DND-41 (cell line): Measurements from ENCODE around the gene THRB.

Experiments
- ATAC-seq: fragments of 200-7000 bp; cut with Tn5 transposase; 3 replicates; pipeline ENCODE4 v1.9.1; 2021; ENCODE audit warnings: low read depth; ENCODE audit not compliant: insufficient read depth
- DNase-seq: peaks from one replicate; pipeline ENCODE4 v3.0.0-alpha.2; 2020
- H2AFZ ChIP-seq: 2 replicates; pipeline ENCODE4 v1.6.0; 2012; ENCODE audit warnings: low read depth, low read length
- H3K27ac ChIP-seq: 2 replicates; pipeline ENCODE4 v1.5.1; 2012; ENCODE audit warnings: low read length, inconsistent platforms
- H3K27me3 ChIP-seq: fragments of 200-600 bp; sonication (generic); 2 replicates; pipeline ENCODE4 v1.6.0; 2012; ENCODE audit warnings: low read length, mild to moderate bottlenecking, inconsistent platforms; ENCODE audit not compliant: insufficient read depth, poor library complexity
- H3K36me3 ChIP-seq: 2 replicates; pipeline ENCODE4 v1.5.1; 2012; ENCODE audit warnings: low read length, inconsistent platforms; ENCODE audit not compliant: insufficient read depth
- H3K4me1 ChIP-seq: 2 replicates; pipeline ENCODE4 v1.5.1; 2012; ENCODE audit warnings: mild to moderate bottlenecking, low read length; ENCODE audit not compliant: insufficient read depth
- H3K4me2 ChIP-seq: 2 replicates; pipeline ENCODE4 v1.6.0; 2012; ENCODE audit warnings: mild to moderate bottlenecking, moderate library complexity, low read length, inconsistent platforms; ENCODE audit not compliant: insufficient read depth
- H3K4me3 ChIP-seq, 2 experiments: fragments of 200-600 bp in 1 of 2; shearing (Covaris generic) in 1 of 2; 2 replicates each; pipeline ENCODE4 v1.5.1; 2012 to 2016; ENCODE audit warnings: inconsistent platforms in 2 of 2, low read length in 2 of 2, mild to moderate bottlenecking in 2 of 2, low read depth in 1 of 2, moderate library complexity in 1 of 2
- H3K79me2 ChIP-seq: 2 replicates; pipeline ENCODE4 v1.6.0; 2012; ENCODE audit warnings: low read length, inconsistent platforms; ENCODE audit not compliant: insufficient read depth
- H3K9ac ChIP-seq: 2 replicates; pipeline ENCODE4 v1.6.0; 2012; ENCODE audit warnings: low read depth, mild to moderate bottlenecking, inconsistent platforms, low read length, moderate library complexity
- H3K9me3 ChIP-seq: 2 replicates; pipeline ENCODE4 v1.5.1; 2012; ENCODE audit warnings: low read length, moderate library complexity, mild to moderate bottlenecking, inconsistent platforms; ENCODE audit not compliant: insufficient read depth, severe bottlenecking
- H4K20me1 ChIP-seq: 2 replicates; pipeline ENCODE4 v1.6.0; 2012; ENCODE audit warnings: low read length; ENCODE audit not compliant: insufficient read depth
- CTCF ChIP-seq: IDR thresholded peaks from 2 replicates; pipeline ENCODE4 v1.5.1; 2012; ENCODE audit warnings: borderline replicate concordance, low read length, moderate library complexity, mild to moderate bottlenecking; ENCODE audit not compliant: poor library complexity, severe bottlenecking; ENCODE audit errors: extremely low read depth
- EZH2 ChIP-seq: IDR thresholded peaks from 3 replicates; pipeline ENCODE4 v1.6.1; 2012; ENCODE audit warnings: borderline replicate concordance, low read depth, mild to moderate bottlenecking, moderate library complexity, low read length, inconsistent platforms; ENCODE audit not compliant: severe bottlenecking

Gene THRB

GRCh38 chr3:24202071-24202470 lies 292.6 kb downstream of the THRB start:
- H4K20me1 ChIP-seq, result no peaks in the 10 kb centered on the region
- ATAC-seq, result no peak
- no peak overlapping the region for H2AFZ ChIP-seq
- H3K36me3 ChIP-seq, result no peaks in the 10 kb centered on the region
- DNase-seq, result no peak
- no peak overlapping the region for H3K9ac ChIP-seq
- H3K27ac ChIP-seq, result no peak overlapping the region
- TF ChIP-seq EZH2 (no peak), CTCF (no peak)
- H3K4me1 ChIP-seq, result no peaks in the 10 kb centered on the region
- no peak overlapping the region for H3K4me3 ChIP-seq
- no peak overlapping the region for H3K4me2 ChIP-seq
- no peaks in the 10 kb centered on the region for H3K9me3 ChIP-seq
- no peaks in the 10 kb centered on the region for H3K79me2 ChIP-seq
- H3K27me3 ChIP-seq, result no peaks in the 10 kb centered on the region

GRCh38 chr3:24201301-24201700 lies 293.3 kb downstream of the THRB start:
- no peak overlapping the region for H3K4me2 ChIP-seq
- no peaks in the 10 kb centered on the region for H3K36me3 ChIP-seq
- no peaks in the 10 kb centered on the region for H3K79me2 ChIP-seq
- DNase-seq, result no peak
- no peak overlapping the region for H3K9ac ChIP-seq
- H3K4me3 ChIP-seq, result no peak overlapping the region
- no peak overlapping the region for H3K27ac ChIP-seq
- H3K27me3 ChIP-seq, result no peaks in the 10 kb centered on the region
- no peaks in the 10 kb centered on the region for H3K9me3 ChIP-seq
- H4K20me1 ChIP-seq, result no peaks in the 10 kb centered on the region
- no peak overlapping the region for H2AFZ ChIP-seq
- ATAC-seq, result no peak
- TF ChIP-seq EZH2 (no peak), CTCF (no peak)
- H3K4me1 ChIP-seq, result no peaks in the 10 kb centered on the region

GRCh38 chr3:24199775-24200247 lies 294.8 kb downstream of the THRB start:
- Histone ChIP-seq H3K9ac (no peak overlapping the region), H4K20me1 (no peaks in the 10 kb centered on the region), H3K36me3 (no peaks in the 10 kb centered on the region), H3K27ac (no peak overlapping the region), H3K4me2 (no peak overlapping the region), H3K4me3 (no peak overlapping the region), H3K79me2 (no peaks in the 10 kb centered on the region), H3K9me3 (no peaks in the 10 kb centered on the region), H2AFZ (no peak overlapping the region), H3K4me1 (no peaks in the 10 kb centered on the region), H3K27me3 (no peaks in the 10 kb centered on the region)
- no peak for ATAC-seq
- TF ChIP-seq EZH2 (no peak), CTCF (no peak)
- no peak for DNase-seq

GRCh38 chr3:24199300-24199699 lies 295.4 kb downstream of the THRB start:
- Histone ChIP-seq H3K4me2 (no peak overlapping the region), H3K9ac (no peak overlapping the region), H3K4me3 (no peak overlapping the region), H2AFZ (no peak overlapping the region), H3K79me2 (no peaks in the 10 kb centered on the region), H3K27me3 (no peaks in the 10 kb centered on the region), H4K20me1 (no peaks in the 10 kb centered on the region), H3K36me3 (no peaks in the 10 kb centered on the region), H3K27ac (no peak overlapping the region), H3K9me3 (no peaks in the 10 kb centered on the region), H3K4me1 (no peaks in the 10 kb centered on the region)
- ATAC-seq (no peak), DNase-seq (no peak)
- TF ChIP-seq CTCF, result no peak
- TF ChIP-seq EZH2, result no peak
